Kidney epithelial cell (primary cell): ENCODE measurements around the gene FRY. TPM values are rescaled to one million over a fixed set of nuclear protein-coding genes. Genes with fewer than 3 reads are reported as not detected.

Experiments
- DNase-seq: peaks from one replicate; pipeline ENCODE4 v3.0.0-alpha.2; 2010; ENCODE audit warnings: low read depth
- H3K27me3 ChIP-seq: 2 replicates; pipeline ENCODE4 v1.6.0; 2011; ENCODE audit warnings: low read length; ENCODE audit not compliant: control insufficient read depth, insufficient read depth
- H3K36me3 ChIP-seq: 2 replicates; pipeline ENCODE4 v1.5.1; 2011; ENCODE audit warnings: low read length; ENCODE audit not compliant: control insufficient read depth, insufficient read depth
- H3K4me3 ChIP-seq: 2 replicates; pipeline ENCODE4 v1.5.1; 2011; ENCODE audit warnings: low read depth, mild to moderate bottlenecking, control low read depth, low read length
- CTCF ChIP-seq: IDR thresholded peaks from 2 replicates; pipeline ENCODE4 v1.5.1; 2011; ENCODE audit warnings: mild to moderate bottlenecking, moderate library complexity, low read length, control low read depth, inconsistent platforms; ENCODE audit not compliant: insufficient read depth, poor library complexity, severe bottlenecking
- total RNA-seq: library from RNA; depleted of rRNA; stranded (reverse); fragments of >200 nt; gene quantifications from 2 replicates; pipeline ENCODE4 v1.2.3, GENCODE V29; 2015

The FRY gene
- total RNA-seq, 1 donor from 2014 or later = 6.7 TPM

GRCh38 chr13:32202268-32202667, 170.7 kb downstream of the FRY start:
- Histone ChIP-seq H3K4me3 (no peak overlapping the region), H3K27me3 (no peaks in the 10 kb centered on the region), H3K36me3 (no peaks in the 10 kb centered on the region)
- no peak for TF ChIP-seq CTCF
- no peak for DNase-seq

GRCh38 chr13:32203221-32203620, 171.6 kb downstream of the FRY start:
- H3K27me3 ChIP-seq = no peaks in the 10 kb centered on the region
- TF ChIP-seq CTCF = no peak
- H3K4me3 ChIP-seq = no peak overlapping the region
- no peaks in the 10 kb centered on the region for H3K36me3 ChIP-seq
- DNase-seq = no peak

- Histone ChIP-seq H3K27me3 (no peaks in the 10 kb centered on the region), H3K4me3 (no peak overlapping the region), H3K36me3 (no peaks in the 10 kb centered on the region)
- no peak for TF ChIP-seq CTCF
- no peak for DNase-seq
Measured at GRCh38 chr13:32203736-32204135, 172.2 kb downstream of the FRY start.

- Histone ChIP-seq H3K36me3 (no peaks in the 10 kb centered on the region), H3K27me3 (no peaks in the 10 kb centered on the region), H3K4me3 (no peak overlapping the region)
- DNase-seq = no peak
- no peak for TF ChIP-seq CTCF
Measured at GRCh38 chr13:32205431-32206096, 174.0 kb downstream of the FRY start.

- DNase-seq = no peak
- no peaks in the 10 kb centered on the region for H3K27me3 ChIP-seq
- TF ChIP-seq CTCF = no peak
- H3K4me3 ChIP-seq = no peak overlapping the region
- H3K36me3 ChIP-seq = no peaks in the 10 kb centered on the region
Measured at GRCh38 chr13:32206097-32206740, 174.6 kb downstream of the FRY start.

- Histone ChIP-seq H3K36me3 (no peaks in the 10 kb centered on the region), H3K27me3 (no peaks in the 10 kb centered on the region), H3K4me3 (no peak overlapping the region)
- DNase-seq = no peak
- TF ChIP-seq CTCF = no peak
Measured at GRCh38 chr13:32208860-32209259, 177.3 kb downstream of the FRY start.
